SU-DHL-6 (cell line): ENCODE data around the gene C22orf15.

Experiments
- EZH2phosphoT487 ChIP-seq: fragments of 200-600 bp; sonication (generic), shearing (Covaris generic); conservative IDR thresholded peaks from 2 replicates; pipeline ENCODE4 v1.6.1; 2018; ENCODE audit warnings: mild to moderate bottlenecking, antibody characterized with exemption, low read length, moderate library complexity, mixed read lengths
- TF ChIP-seq, protein P1 (sequence below): fragments of 200-600 bp; sonication (generic); IDR thresholded peaks from one replicate; pipeline ENCODE4 v1.5.1; 2017; ENCODE audit warnings: antibody characterized with exemption, mild to moderate bottlenecking, low read length, moderate library complexity; ENCODE audit not compliant: insufficient read depth, poor library complexity, severe bottlenecking

DNA sequence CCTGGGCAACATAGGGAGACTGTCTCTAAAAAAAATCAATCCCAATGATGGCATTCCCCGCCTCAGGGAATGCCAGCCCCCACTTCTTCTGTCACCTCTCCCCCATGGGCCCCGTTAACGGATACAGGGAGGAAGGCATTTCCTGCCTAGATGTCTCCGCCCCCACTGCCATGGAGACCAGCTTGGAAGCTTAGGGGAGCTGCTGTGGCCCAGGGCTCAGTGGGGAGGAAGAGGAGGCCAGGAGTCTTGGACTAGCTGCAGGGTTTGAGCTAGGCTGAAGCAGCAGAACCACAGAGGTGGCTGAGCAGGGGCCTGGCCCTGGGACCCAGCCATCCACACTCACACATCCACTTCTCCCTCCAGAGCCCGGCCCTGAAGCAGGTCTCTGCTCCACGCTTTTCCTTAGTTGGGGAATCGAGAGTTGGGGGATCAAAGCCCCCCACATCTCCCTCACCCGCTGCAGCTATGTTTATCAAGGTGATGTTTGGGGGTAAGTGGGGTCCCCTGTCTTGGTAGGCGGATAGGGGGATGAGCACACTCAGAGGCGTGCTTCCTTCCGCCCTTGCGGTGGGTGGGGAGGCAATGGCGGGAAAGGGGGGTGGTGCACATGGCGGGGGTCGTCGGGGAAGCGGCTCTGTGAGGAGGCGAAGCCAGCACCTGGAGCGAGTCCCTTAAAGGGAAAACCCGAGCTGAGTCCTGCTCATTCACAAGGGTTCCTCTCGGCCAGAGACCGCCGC, at the start of gene C22orf15:
- TF ChIP-seq, protein P1, sequence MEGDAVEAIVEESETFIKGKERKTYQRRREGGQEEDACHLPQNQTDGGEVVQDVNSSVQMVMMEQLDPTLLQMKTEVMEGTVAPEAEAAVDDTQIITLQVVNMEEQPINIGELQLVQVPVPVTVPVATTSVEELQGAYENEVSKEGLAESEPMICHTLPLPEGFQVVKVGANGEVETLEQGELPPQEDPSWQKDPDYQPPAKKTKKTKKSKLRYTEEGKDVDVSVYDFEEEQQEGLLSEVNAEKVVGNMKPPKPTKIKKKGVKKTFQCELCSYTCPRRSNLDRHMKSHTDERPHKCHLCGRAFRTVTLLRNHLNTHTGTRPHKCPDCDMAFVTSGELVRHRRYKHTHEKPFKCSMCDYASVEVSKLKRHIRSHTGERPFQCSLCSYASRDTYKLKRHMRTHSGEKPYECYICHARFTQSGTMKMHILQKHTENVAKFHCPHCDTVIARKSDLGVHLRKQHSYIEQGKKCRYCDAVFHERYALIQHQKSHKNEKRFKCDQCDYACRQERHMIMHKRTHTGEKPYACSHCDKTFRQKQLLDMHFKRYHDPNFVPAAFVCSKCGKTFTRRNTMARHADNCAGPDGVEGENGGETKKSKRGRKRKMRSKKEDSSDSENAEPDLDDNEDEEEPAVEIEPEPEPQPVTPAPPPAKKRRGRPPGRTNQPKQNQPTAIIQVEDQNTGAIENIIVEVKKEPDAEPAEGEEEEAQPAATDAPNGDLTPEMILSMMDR, result no peak
- TF ChIP-seq EZH2phosphoT487, result no peak
